ENCODE measurements around the gene ABTB2. TPM values are rescaled to one million over a fixed set of nuclear protein-coding genes. Genes with fewer than 3 reads are reported as not detected.

The ABTB2 gene
- total and polyA plus RNA-seq, 10 of the 15 experiments (the other 5 are each of a cell fraction or from before 2014, with no cell fraction given) = 0.13 to 2.1 (median 0.72) TPM

DNA sequence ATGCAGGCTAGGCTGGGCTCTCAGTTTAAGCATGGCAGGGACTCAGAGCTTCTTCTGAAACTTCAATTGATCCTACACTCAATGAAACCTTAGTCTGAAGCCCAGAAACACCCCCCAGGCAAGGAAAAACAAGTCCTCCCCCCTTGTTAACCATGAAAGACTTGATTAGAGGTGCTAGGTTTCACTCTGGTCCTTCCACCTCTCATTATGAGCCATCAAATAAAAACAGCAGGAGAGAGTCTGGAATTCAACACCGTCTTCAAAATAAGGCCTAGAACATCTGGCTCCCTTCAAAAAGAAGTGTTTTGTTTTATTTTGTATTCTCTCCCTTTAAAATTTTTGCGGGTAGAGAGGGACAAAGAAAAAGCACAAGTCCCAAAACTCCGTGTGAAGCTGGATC lies 156.7 kb downstream of the ABTB2 start:
- intact Hi-C loops (cut with micrococcal nuclease; ENCODE audit: unreplicated experiment) = no loop called here
- no peak for FAIRE-seq
- ChIA-PET SMC1A (ENCODE audit: uncharacterized antibody, unreplicated experiment) (interaction anchor here (1.2 kb wide), 2 partner anchors 17 to 33 kb away, joined by 3 read pairs; no protein-coding TSS in a partner anchor), POLR2A (no interaction called here), RAD21 (ENCODE audit: unreplicated experiment) (no interaction called here), CTCF (no interaction called here)
- DNase-seq (ENCODE audit: low read depth, low spot score) = no peak
- H4K20me1 ChIP-seq (ENCODE audit: control insufficient read depth, insufficient read depth) = no peaks in the 10 kb centered on the region
- no peak for ATAC-seq
- no peak overlapping the region for H3K9ac ChIP-seq (ENCODE audit: control insufficient read depth, insufficient read depth, low read length)
- BruUV-seq (replicated peaks) = no TSS peak
- TF ChIP-seq NFYA (IDR thresholded peaks at IDR 0.05; ENCODE audit: borderline replicate concordance, low read depth, low read length) (no peak), RAD51 (IDR thresholded peaks at IDR 0.05) (no peak), PKNOX1 (IDR thresholded peaks at IDR 0.05) (no peak), PML (IDR thresholded peaks at IDR 0.05; ENCODE audit: low read length) (no peak), NFXL1 (IDR thresholded peaks at IDR 0.05; ENCODE audit: borderline replicate concordance) (no peak), MTA3 (IDR thresholded peaks at IDR 0.05; ENCODE audit: borderline replicate concordance, low read length) (no peak), WRNIP1 (IDR thresholded peaks at IDR 0.05; ENCODE audit: borderline replicate concordance, low read depth, low read length) (no peak), ESRRA (IDR thresholded peaks at IDR 0.05; ENCODE audit: low read length) (no peak), ZBED1 (IDR thresholded peaks at IDR 0.05; ENCODE audit: borderline replicate concordance) (no peak), CUX1 (IDR thresholded peaks at IDR 0.05; ENCODE audit: insufficient replicate concordance, low read depth, low read length) (no peak), STAT1 (conservative IDR thresholded peaks at IDR 0.05) (no peak), HDAC2 (IDR thresholded peaks at IDR 0.05) (no peak), CREB1 (IDR thresholded peaks at IDR 0.05; ENCODE audit: low read depth) (no peak), CHD2 (IDR thresholded peaks at IDR 0.05; ENCODE audit: borderline replicate concordance, low read depth, low read length) (no peak)
- TF ChIP-seq, protein P1, sequence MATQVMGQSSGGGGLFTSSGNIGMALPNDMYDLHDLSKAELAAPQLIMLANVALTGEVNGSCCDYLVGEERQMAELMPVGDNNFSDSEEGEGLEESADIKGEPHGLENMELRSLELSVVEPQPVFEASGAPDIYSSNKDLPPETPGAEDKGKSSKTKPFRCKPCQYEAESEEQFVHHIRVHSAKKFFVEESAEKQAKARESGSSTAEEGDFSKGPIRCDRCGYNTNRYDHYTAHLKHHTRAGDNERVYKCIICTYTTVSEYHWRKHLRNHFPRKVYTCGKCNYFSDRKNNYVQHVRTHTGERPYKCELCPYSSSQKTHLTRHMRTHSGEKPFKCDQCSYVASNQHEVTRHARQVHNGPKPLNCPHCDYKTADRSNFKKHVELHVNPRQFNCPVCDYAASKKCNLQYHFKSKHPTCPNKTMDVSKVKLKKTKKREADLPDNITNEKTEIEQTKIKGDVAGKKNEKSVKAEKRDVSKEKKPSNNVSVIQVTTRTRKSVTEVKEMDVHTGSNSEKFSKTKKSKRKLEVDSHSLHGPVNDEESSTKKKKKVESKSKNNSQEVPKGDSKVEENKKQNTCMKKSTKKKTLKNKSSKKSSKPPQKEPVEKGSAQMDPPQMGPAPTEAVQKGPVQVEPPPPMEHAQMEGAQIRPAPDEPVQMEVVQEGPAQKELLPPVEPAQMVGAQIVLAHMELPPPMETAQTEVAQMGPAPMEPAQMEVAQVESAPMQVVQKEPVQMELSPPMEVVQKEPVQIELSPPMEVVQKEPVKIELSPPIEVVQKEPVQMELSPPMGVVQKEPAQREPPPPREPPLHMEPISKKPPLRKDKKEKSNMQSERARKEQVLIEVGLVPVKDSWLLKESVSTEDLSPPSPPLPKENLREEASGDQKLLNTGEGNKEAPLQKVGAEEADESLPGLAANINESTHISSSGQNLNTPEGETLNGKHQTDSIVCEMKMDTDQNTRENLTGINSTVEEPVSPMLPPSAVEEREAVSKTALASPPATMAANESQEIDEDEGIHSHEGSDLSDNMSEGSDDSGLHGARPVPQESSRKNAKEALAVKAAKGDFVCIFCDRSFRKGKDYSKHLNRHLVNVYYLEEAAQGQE (IDR thresholded peaks at IDR 0.05; ENCODE audit: low read depth, low read length) = no peak
- TF ChIP-seq, protein P2, sequence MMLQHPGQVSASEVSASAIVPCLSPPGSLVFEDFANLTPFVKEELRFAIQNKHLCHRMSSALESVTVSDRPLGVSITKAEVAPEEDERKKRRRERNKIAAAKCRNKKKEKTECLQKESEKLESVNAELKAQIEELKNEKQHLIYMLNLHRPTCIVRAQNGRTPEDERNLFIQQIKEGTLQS (IDR thresholded peaks at IDR 0.05; ENCODE audit: borderline replicate concordance, extremely low read depth, low read depth, low read length) = no peak
- H3K9me3 ChIP-seq (replicated peaks; ENCODE audit: control insufficient read depth, insufficient read depth, low read length) = no peaks in the 10 kb centered on the region
- no peaks in the 10 kb centered on the region for H3K36me3 ChIP-seq (ENCODE audit: control insufficient read depth in 2 of 2, insufficient read depth in 2 of 2, low read length in 1 of 2)
- H2AFZ ChIP-seq (ENCODE audit: control insufficient read depth, low read depth, low read length) = no peak overlapping the region
- in situ Hi-C loops (cut with MboI) = no loop called here
- 73% methylated on average over 3 of the region's 3 CpGs for WGBS (ENCODE audit: insufficient coverage, insufficient replicate concordance, low lambda C conversion rate, missing lambda C conversion rate)
- no peak overlapping the region for H3K27ac ChIP-seq (ENCODE audit: control insufficient read depth, insufficient read depth)
- no peaks in the 10 kb centered on the region for H3K27me3 ChIP-seq (replicated peaks in 1 of 2; ENCODE audit: control insufficient read depth in 2 of 2, insufficient read depth in 2 of 2, low read length in 1 of 2)
- H3K79me2 ChIP-seq (ENCODE audit: control insufficient read depth, insufficient read depth, low read length) = no peaks in the 10 kb centered on the region
- H3K4me1 ChIP-seq (ENCODE audit: control insufficient read depth, insufficient read depth, low read length) = peaks cover 12% of the 10 kb centered on the region
- H3K4me3 ChIP-seq = no peak overlapping the region
- H3K4me2 ChIP-seq (ENCODE audit: control insufficient read depth, insufficient read depth) = no peak overlapping the region
